Hepatocyte (in vitro differentiated cells): ENCODE results near the gene PPP1CA. TPM values are rescaled to one million over a fixed set of nuclear protein-coding genes. Genes with fewer than 3 reads are reported as not detected.
A peak's percentile ranks its signal among the peaks of the same experiment; 100 is the strongest.

Experiments
- DNase-seq: peaks from one replicate; pipeline ENCODE4 v3.0.0-alpha.2; 2016; ENCODE audit warnings: low spot score
- H2AFZ ChIP-seq: fragments of 200-600 bp; sonication (generic); 2 replicates; pipeline ENCODE4 v1.6.0; 2016; ENCODE audit warnings: antibody characterized with exemption, mild to moderate bottlenecking
- H3K27ac ChIP-seq: fragments of 200-600 bp; sonication (generic); 2 replicates; pipeline ENCODE4 v1.5.1; 2016; ENCODE audit warnings: mild to moderate bottlenecking
- H3K27me3 ChIP-seq: fragments of 200-600 bp; sonication (generic); 2 replicates; pipeline ENCODE4 v1.6.1; 2016
- H3K36me3 ChIP-seq: fragments of 200-600 bp; sonication (generic); replicated peaks from 2 replicates; pipeline ENCODE4 v1.5.1; 2016; ENCODE audit warnings: low read depth; ENCODE audit not compliant: insufficient read depth
- H3K4me1 ChIP-seq: fragments of 200-600 bp; sonication (generic); 2 replicates; pipeline ENCODE4 v1.5.1; 2016; ENCODE audit warnings: mild to moderate bottlenecking, moderate library complexity; ENCODE audit not compliant: insufficient read depth
- H3K4me2 ChIP-seq: fragments of 200-600 bp; sonication (generic); 2 replicates; pipeline ENCODE4 v1.6.0; 2016
- H3K4me3 ChIP-seq: fragments of 200-600 bp; sonication (generic); 2 replicates; pipeline ENCODE4 v1.5.1; 2016; ENCODE audit warnings: mild to moderate bottlenecking
- H3K79me2 ChIP-seq: fragments of 200-600 bp; sonication (generic); 2 replicates; pipeline ENCODE4 v1.6.0; 2017; ENCODE audit warnings: mild to moderate bottlenecking
- H3K9me2 ChIP-seq: fragments of 200-600 bp; sonication (generic); replicated peaks from 2 replicates; pipeline ENCODE4 v1.6.0; 2017; ENCODE audit warnings: mild to moderate bottlenecking; ENCODE audit not compliant: insufficient read depth
- H3K9me3 ChIP-seq: fragments of 200-600 bp; sonication (generic); 2 replicates; pipeline ENCODE4 v1.5.1; 2016; ENCODE audit warnings: low read depth, mild to moderate bottlenecking
- H4K20me1 ChIP-seq: fragments of 200-600 bp; sonication (generic); 2 replicates; pipeline ENCODE4 v1.6.0; 2016; ENCODE audit warnings: mild to moderate bottlenecking; ENCODE audit not compliant: insufficient read depth, poor library complexity, severe bottlenecking
- CTCF ChIP-seq: fragments of 200-600 bp; sonication (generic); IDR thresholded peaks from 2 replicates; pipeline ENCODE4 v1.5.1; 2016; ENCODE audit warnings: antibody characterized with exemption, mild to moderate bottlenecking; ENCODE audit not compliant: poor library complexity
- EZH2 ChIP-seq: fragments of 200-600 bp; sonication (generic); IDR thresholded peaks from 2 replicates; pipeline ENCODE4 v1.6.1; 2016; ENCODE audit warnings: antibody characterized with exemption, mild to moderate bottlenecking, borderline replicate concordance
- EZH2phosphoT487 ChIP-seq: fragments of 200-600 bp; sonication (generic); IDR thresholded peaks from one replicate; pipeline ENCODE4 v1.6.1; 2018; ENCODE audit warnings: antibody characterized with exemption, mild to moderate bottlenecking, low read depth, moderate library complexity; ENCODE audit not compliant: unreplicated experiment, severe bottlenecking
- WGBS: methylation state at CpG from one replicate; pipeline ENCODE4 v1.1.6; 2016; ENCODE audit warnings: low lambda C conversion rate; ENCODE audit errors: missing lambda C conversion rate; 5-methylcytosine and 5-hydroxymethylcytosine counted together
- polyA plus RNA-seq: library from polyadenylated mRNA; unstranded; fragments of >200 nt; fragmentation: Nextera tagmentation; extraction: Ambion mirVana; gene quantifications from 2 replicates; pipeline ENCODE4 v1.2.1, GENCODE V29; 2016
- total RNA-seq: library from RNA; depleted of rRNA; stranded (reverse); fragments of >200 nt; gene quantifications from 2 replicates; pipeline ENCODE4 v1.2.3, GENCODE V29; 2014

Gene PPP1CA
- total and polyA plus RNA-seq, 2 experiments from 2014 or later = 146 to 242 TPM

GRCh38 chr11:67354075-67355022 lies 47.3 kb downstream of the PPP1CA start:
- Histone ChIP-seq H3K4me3 (no peak overlapping the region), H3K79me2 (peaks cover 20% of the 10 kb centered on the region), H4K20me1 (no peaks in the 10 kb centered on the region), H2AFZ (no peak overlapping the region), H3K27me3 (no peaks in the 10 kb centered on the region), H3K9me3 (no peaks in the 10 kb centered on the region), H3K4me1 (peaks cover 52% of the 10 kb centered on the region), H3K36me3 (no peaks in the 10 kb centered on the region), H3K4me2 (peak overlapping the region; percentile 92), H3K27ac (peak overlapping the region; percentile 99), H3K9me2 (no peaks in the 10 kb centered on the region)
- WGBS = 34% methylated on average over 8 of the region's 8 CpGs
- peak; percentile 93 for DNase-seq
- TF ChIP-seq EZH2 (no peak), EZH2phosphoT487 (no peak), CTCF (no peak)

GRCh38 chr11:67353317-67354074 lies 48.2 kb downstream of the PPP1CA start, which contains the start of gene POLD4:
Gene POLD4 (minus strand): TSS chr11:67353546. CDS start chr11:67353399, 147 bp downstream.
- no peaks in the 10 kb centered on the region for H3K36me3 ChIP-seq
- H3K27ac ChIP-seq = peak within 1 kb of the TSS; percentile 99
- no peaks in the 10 kb centered on the region for H4K20me1 ChIP-seq
- H3K27me3 ChIP-seq = no peaks in the 10 kb centered on the region
- H3K4me2 ChIP-seq = peak within 1 kb of the TSS; percentile 92
- H3K4me1 ChIP-seq = peaks cover 52% of the 10 kb centered on the region
- TF ChIP-seq EZH2 = no peak
- TF ChIP-seq EZH2phosphoT487 = no peak
- no peak for TF ChIP-seq CTCF
- peak; percentile 99 for DNase-seq
- under 1% methylated on average over 22 of the region's 37 CpGs for WGBS
- no peaks in the 10 kb centered on the region for H3K9me3 ChIP-seq
- peak within 1 kb of the TSS; percentile 50 for H3K4me3 ChIP-seq
- H3K9me2 ChIP-seq = no peaks in the 10 kb centered on the region
- H3K79me2 ChIP-seq = peaks cover 20% of the 10 kb centered on the region
- H2AFZ ChIP-seq = peak within 1 kb of the TSS; percentile 25

- H3K4me1 ChIP-seq = peaks cover 56% of the 10 kb centered on the region
- peak overlapping the region; percentile 92 for H3K4me2 ChIP-seq
- no peaks in the 10 kb centered on the region for H3K27me3 ChIP-seq
- H3K27ac ChIP-seq = peak overlapping the region; percentile 99
- no peaks in the 10 kb centered on the region for H4K20me1 ChIP-seq
- peak; percentile 70 for DNase-seq
- 21% methylated on average over 24 of the region's 25 CpGs for WGBS
- no peaks in the 10 kb centered on the region for H3K9me3 ChIP-seq
- H3K79me2 ChIP-seq = peaks cover 20% of the 10 kb centered on the region
- peak overlapping the region; percentile 25 for H2AFZ ChIP-seq
- H3K36me3 ChIP-seq = no peaks in the 10 kb centered on the region
- H3K4me3 ChIP-seq = peak overlapping the region; percentile 50
- H3K9me2 ChIP-seq = no peaks in the 10 kb centered on the region
- TF ChIP-seq EZH2 (no peak), EZH2phosphoT487 (no peak), CTCF (no peak)
These were observed 48.9 kb downstream of the PPP1CA start for GRCh38 chr11:67352546-67353316.
